GM12865 (cell line): ENCODE results near the gene PAX2.

Experiments used
- DNase-seq: peaks from one replicate; pipeline ENCODE4 v3.0.0; 2010; ENCODE audit warnings: low read depth
- H3K4me3 ChIP-seq: 2 replicates; pipeline ENCODE4 v1.5.1; 2011; ENCODE audit warnings: mild to moderate bottlenecking, low read depth, low read length, control low read depth
- CTCF ChIP-seq: IDR thresholded peaks from 2 replicates; pipeline ENCODE4 v1.5.1; 2011; ENCODE audit warnings: low read length, control low read depth, low read depth, inconsistent platforms; ENCODE audit not compliant: insufficient read depth; ENCODE audit errors: missing control alignments

PAX2 gene

GRCh38 chr10:100715445-100716385, 29.7 kb upstream of the PAX2 start:
- H3K4me3 ChIP-seq = no peak overlapping the region
- DNase-seq = no peak
- TF ChIP-seq CTCF = no peak

- no peak for TF ChIP-seq CTCF
- H3K4me3 ChIP-seq = no peak overlapping the region
- DNase-seq = no peak
Observed at GRCh38 chr10:100717166-100717565, 28.2 kb upstream of the PAX2 start.

- TF ChIP-seq CTCF = no peak
- no peak overlapping the region for H3K4me3 ChIP-seq
- DNase-seq = no peak
Observed at GRCh38 chr10:100718197-100718742, 27.1 kb upstream of the PAX2 start.

GRCh38 chr10:100723180-100723579, 22.2 kb upstream of the PAX2 start:
- no peak overlapping the region for H3K4me3 ChIP-seq
- DNase-seq = no peak
- no peak for TF ChIP-seq CTCF

- H3K4me3 ChIP-seq = no peak overlapping the region
Observed at GRCh38 chr10:100723770-100724530, 21.4 kb upstream of the PAX2 start.

More at GRCh38 chr10:100723770-100724530, 21.4 kb upstream of the PAX2 start:
- TF ChIP-seq CTCF = no peak
- no peak for DNase-seq
